Omental fat pad (tissue), 4 donors: ENCODE measurements around the gene PTK6. TPM values are rescaled to one million over a fixed set of nuclear protein-coding genes. Genes with fewer than 3 reads are reported as not detected.

Experiments
- ATAC-seq: fragments of 150-250 bp; one replicate; pipeline ENCODE4 v1.9.1; 2016; ENCODE audit warnings: mild to moderate bottlenecking, moderate library complexity; ENCODE audit not compliant: low FRiP score
- DNase-seq: peaks from one replicate; pipeline ENCODE4 v3.0.0-alpha.2; 2019; ENCODE audit warnings: low spot score
- total RNA-seq, 4 donors: library from RNA; depleted of rRNA; stranded (reverse); fragments of >200 nt; gene quantifications; one replicate each; pipeline ENCODE4 v1.1.0, GENCODE V29; 2016
- TF ChIP-seq, protein P1 (sequence below), 3 donors: fragments of 450-650 bp; IDR thresholded peaks; one replicate each; pipeline ENCODE4 v1.5.1; 2016 to 2017; ENCODE audit warnings: antibody characterized with exemption in 3 of 3, mild to moderate bottlenecking in 3 of 3, moderate library complexity in 2 of 3

Gene PTK6
- under 1 TPM in 3 of 4 donors, not detected in 1; 0.12 to 0.63 (median 0.28) TPM for total RNA-seq

DNA sequence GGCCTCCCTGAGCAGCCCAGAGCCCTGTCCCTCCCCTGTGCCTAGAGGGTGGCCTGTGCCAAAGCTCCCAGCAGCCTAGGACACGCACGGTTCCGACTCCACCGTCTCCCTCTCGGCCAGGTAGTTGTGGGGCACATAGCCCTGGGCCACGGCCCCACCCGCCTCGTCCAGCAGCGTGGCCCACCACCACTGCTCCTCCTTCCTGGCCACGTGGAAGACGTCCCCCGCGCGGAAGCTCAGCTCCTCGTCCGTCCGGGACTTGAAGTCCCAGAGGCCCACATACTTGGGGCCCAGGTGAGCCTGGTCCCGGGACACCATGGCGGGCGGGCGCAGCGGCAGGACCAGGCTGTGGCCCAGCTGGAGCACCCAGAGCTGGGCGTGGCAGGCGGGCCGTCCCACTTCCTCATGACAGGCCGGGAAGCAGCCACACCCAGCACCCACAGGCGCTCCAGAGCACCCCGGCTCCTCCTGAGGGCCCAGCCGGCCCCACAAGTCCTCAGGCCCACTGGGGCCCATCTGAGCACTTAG, at the start of gene PTK6:
Gene PTK6 (minus strand): TSS at position 380 of the 528 bp plus-strand sequence. CDS start 62 bp downstream, at position 318.
- ATAC-seq = no peak
- TF ChIP-seq, protein P1, sequence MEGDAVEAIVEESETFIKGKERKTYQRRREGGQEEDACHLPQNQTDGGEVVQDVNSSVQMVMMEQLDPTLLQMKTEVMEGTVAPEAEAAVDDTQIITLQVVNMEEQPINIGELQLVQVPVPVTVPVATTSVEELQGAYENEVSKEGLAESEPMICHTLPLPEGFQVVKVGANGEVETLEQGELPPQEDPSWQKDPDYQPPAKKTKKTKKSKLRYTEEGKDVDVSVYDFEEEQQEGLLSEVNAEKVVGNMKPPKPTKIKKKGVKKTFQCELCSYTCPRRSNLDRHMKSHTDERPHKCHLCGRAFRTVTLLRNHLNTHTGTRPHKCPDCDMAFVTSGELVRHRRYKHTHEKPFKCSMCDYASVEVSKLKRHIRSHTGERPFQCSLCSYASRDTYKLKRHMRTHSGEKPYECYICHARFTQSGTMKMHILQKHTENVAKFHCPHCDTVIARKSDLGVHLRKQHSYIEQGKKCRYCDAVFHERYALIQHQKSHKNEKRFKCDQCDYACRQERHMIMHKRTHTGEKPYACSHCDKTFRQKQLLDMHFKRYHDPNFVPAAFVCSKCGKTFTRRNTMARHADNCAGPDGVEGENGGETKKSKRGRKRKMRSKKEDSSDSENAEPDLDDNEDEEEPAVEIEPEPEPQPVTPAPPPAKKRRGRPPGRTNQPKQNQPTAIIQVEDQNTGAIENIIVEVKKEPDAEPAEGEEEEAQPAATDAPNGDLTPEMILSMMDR (IDR thresholded peaks at IDR 0.05) = no peak
- no peak for DNase-seq

DNA sequence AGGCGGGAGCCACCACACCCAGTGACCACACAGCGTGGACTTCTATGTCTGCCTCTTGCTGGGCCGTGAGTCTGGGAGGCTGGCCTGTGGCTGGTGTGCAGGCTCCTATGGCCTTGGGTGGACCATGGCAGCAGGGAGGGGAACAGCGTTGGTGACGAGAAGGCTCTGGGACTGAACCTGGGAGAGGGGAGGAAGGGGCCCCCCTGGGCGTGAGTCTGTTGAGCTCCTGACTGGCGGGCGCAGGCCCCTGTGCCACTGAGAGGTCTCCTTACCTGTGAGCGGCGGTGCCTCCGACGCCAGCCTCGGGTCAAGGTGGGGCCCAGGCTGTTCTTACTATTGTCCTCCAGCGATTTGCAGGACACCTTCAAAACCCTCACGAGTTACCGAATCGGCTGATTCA, 49.6 kb upstream of the PTK6 start:
- TF ChIP-seq, protein P1 (IDR thresholded peaks at IDR 0.05) = no peak
- DNase-seq = no peak
- no peak for ATAC-seq

DNA sequence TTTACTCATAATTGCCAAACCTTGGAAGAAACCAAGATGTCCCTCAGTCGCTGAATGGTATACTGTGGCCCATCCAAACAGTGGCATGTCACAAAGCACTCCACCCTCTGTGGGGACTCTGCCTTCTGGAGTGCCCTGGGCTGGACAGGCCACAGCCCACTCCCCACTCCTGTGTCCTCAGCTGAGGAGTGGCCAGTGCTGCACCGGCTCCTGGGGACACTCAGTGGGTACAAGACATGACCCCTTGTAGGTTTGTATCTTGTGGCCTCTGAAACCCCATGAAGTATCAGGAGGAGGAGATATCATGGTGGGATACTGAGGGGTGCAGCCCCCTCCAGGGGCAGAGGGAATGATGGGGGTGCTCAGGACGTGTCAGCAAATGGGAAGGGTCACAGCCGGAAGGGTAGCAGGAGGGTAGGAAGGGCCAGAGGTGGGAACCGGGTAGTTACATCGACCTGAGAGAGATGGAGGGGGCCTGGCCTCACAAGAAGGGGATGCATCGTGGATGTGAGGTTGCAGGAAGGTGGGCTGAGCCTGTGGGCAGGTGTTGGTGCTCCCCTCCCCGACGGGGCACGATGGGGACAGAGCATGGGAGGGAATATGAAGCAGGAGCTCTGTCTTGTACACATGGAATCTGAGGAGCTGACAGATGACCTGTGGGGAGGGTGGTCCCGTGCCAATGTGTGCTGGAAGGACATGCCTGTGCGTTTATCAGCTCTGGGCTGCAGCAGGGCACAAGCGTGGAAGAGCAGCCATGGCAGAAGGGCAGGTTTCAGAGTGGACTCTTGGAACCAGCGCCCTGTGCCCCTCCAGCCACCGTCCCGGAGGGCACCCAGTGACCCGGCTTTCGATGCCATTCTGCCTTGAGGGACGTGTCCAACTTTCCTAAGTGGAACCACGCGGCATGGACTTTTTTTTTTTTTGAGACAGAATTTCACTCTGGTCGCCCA, 48.7 kb upstream of the PTK6 start:
- TF ChIP-seq, protein P1 (IDR thresholded peaks at IDR 0.05) = no peak
- DNase-seq (no peak), ATAC-seq (no peak)

DNA sequence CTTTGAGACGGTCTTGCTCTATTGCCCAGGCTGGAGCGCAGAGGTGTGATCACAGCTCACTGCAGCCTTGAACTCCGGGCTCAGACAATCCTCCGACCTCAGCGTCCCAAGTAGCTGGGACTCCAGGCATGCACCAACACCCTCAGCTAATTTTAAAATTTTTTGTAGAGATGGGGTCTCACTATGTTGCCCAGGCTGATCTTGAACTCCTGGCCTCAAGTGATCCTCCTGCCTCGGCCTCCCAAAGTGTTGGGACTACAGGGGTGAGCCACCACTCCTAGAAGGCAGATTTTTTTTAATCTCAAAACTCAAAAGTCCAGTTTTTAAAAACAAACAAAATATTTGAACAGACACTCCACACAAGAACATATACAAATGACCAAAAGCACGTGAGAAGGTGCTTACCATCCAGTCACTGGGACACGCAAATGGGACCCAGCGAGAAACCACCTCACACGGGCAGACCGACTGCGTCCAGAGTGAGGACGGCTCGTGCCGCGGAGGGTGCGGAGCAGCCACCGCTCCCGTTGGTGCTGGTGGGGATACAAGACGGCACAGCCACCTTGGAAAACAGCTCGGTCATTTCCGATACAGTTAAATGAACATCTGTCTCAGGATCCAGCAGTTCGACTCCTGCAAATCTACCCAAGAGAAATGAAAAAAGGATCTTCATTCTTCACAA, 45.3 kb upstream of the PTK6 start:
- DNase-seq (no peak), ATAC-seq (no peak)
- TF ChIP-seq, protein P1 (IDR thresholded peaks at IDR 0.05) = no peak

DNA sequence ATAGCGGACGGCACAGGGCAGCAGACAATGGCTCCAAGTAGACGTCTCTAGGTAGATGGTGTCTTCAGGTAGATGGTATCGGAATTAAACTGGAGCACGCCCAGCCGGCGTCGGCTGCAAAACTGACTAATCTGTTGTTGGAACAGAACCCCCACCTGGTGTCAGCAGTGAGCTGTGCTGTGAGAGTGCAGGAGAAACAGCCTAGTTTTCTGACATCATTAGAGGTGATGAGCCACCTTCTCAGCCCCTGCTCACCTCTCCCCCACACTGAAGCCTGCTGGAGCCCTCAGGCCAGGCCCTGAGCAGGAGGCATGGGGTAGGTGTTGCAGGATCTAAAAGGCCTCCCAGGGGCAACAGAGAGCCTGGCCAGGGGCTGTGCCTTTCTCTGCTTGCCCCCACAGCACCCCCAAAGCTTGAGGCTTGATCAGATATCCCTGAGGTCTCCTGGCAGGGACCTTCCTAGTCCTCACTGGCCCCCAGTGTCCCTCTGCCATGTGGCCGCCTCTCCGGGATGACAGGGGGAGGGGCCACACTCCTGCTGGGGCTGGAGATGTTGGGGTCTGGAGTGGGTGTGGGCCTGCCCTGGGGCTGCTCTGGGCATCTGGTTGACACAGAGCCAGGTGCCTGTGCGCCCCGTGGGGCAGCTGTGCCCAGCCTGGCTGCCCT, 43.8 kb upstream of the PTK6 start:
- ATAC-seq (peak; percentile 70), DNase-seq (no peak)
- TF ChIP-seq, protein P1 (IDR thresholded peaks at IDR 0.05) = no peak

DNA sequence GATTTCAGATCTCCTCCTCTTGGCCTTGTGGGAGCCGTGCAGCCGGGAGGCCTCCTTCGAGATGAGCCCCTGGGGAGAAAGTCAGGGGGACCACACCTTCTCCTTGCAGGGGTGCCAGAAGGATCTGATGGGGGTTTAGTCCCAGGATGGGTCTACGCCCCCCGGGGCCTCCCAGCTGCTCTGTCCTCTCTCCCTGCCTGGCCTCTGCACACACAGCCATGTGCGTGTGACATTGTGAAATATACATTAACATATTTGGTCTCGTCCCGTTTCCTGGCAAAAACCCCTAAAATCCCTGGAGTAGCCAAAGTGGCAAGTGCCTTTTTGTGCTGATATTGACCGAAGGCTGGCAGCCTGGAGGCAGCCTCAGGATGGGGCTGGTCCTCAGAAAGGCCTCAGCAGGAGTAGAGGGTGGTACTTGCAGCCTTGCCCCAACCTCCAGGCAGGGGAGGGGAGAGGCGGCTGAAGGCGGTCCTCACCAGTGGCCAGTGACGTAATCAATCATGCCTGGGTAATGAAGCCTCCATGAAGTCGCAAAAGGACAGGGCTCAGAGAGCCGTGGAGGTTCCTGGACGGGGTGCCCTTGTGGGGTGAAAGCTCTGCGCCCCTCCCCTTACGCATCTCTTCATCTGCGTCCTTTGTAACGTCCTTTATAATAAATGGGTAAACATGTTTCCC, 42.0 kb upstream of the PTK6 start:
- no peak for DNase-seq
- TF ChIP-seq, protein P1 (IDR thresholded peaks at IDR 0.05) = no peak
- ATAC-seq = no peak
